Parathyroid adenoma (tissue), 2 donors: ENCODE measurements around the gene B9D2.

Source experiments
- H2AFZ ChIP-seq: fragments of 300-600 bp; sonication (generic); one replicate; pipeline ENCODE4 v1.7.0; 2017; ENCODE audit warnings: antibody characterized with exemption, mild to moderate bottlenecking
- H3K27ac ChIP-seq: fragments of 300-600 bp; sonication (generic); one replicate; pipeline ENCODE4 v1.7.0; 2017
- H3K27me3 ChIP-seq: fragments of 300-600 bp; sonication (generic); one replicate; pipeline ENCODE4 v1.7.0; 2017; ENCODE audit warnings: low read length; ENCODE audit not compliant: control insufficient read depth, insufficient read depth
- H3K36me3 ChIP-seq: fragments of 300-600 bp; sonication (generic); one replicate; pipeline ENCODE4 v1.7.0; 2017; ENCODE audit warnings: low read length; ENCODE audit not compliant: control insufficient read depth, insufficient read depth
- H3K4me1 ChIP-seq: fragments of 300-600 bp; sonication (generic); one replicate; pipeline ENCODE4 v1.7.0; 2017; ENCODE audit warnings: control low read depth
- H3K4me2 ChIP-seq: fragments of 300-600 bp; sonication (generic); one replicate; pipeline ENCODE4 v1.7.0; 2017; ENCODE audit warnings: low read length
- H3K4me3 ChIP-seq: fragments of 300-600 bp; sonication (generic); one replicate; pipeline ENCODE4 v1.7.0; 2017; ENCODE audit warnings: low read depth, low read length
- H3K79me2 ChIP-seq: fragments of 300-600 bp; sonication (generic); one replicate; pipeline ENCODE4 v1.7.0; 2017; ENCODE audit warnings: control low read depth
- H3K9ac ChIP-seq: fragments of 300-600 bp; sonication (generic); one replicate; pipeline ENCODE4 v1.7.0; 2017; ENCODE audit warnings: mild to moderate bottlenecking
- H3K9me3 ChIP-seq: fragments of 300-600 bp; sonication (generic); one replicate; pipeline ENCODE4 v1.7.0; 2017; ENCODE audit warnings: low read length; ENCODE audit not compliant: control insufficient read depth
- CTCF ChIP-seq: fragments of 300-600 bp; sonication (generic); IDR thresholded peaks from one replicate; pipeline ENCODE4 v1.7.0; 2017; ENCODE audit warnings: antibody characterized with exemption, mild to moderate bottlenecking
- donor health status: primary hyperparathyroidism.

B9D2 gene

GRCh38 chr19:41307954-41308449 is 55.9 kb downstream of the B9D2 start:
- Histone ChIP-seq H3K4me3 (no peak overlapping the region), H3K36me3 (no peaks in the 10 kb centered on the region)
- TF ChIP-seq CTCF, result no peak

GRCh38 chr19:41307090-41307875 is 56.7 kb downstream of the B9D2 start:
- Histone ChIP-seq H3K9me3 (no peaks in the 10 kb centered on the region), H3K9ac (no peak overlapping the region), H3K4me2 (no peak overlapping the region), H3K79me2 (peaks cover 15% of the 10 kb centered on the region), H3K27me3 (no peaks in the 10 kb centered on the region), H2AFZ (no peak overlapping the region), H3K36me3 (no peaks in the 10 kb centered on the region), H3K4me3 (no peak overlapping the region), H3K27ac (no peak overlapping the region), H3K4me1 (peaks cover 8% of the 10 kb centered on the region)
- TF ChIP-seq CTCF, result no peak

More at GRCh38 chr19:41307954-41308449, 55.9 kb downstream of the B9D2 start:
- Histone ChIP-seq H3K27me3 (no peaks in the 10 kb centered on the region), H3K27ac (peak overlapping the region; percentile 92), H3K9me3 (no peaks in the 10 kb centered on the region), H3K9ac (no peak overlapping the region), H3K79me2 (peaks cover 18% of the 10 kb centered on the region), H2AFZ (no peak overlapping the region), H3K4me1 (peaks cover 8% of the 10 kb centered on the region), H3K4me2 (no peak overlapping the region)

GRCh38 chr19:41305927-41306793 is 57.8 kb downstream of the B9D2 start:
- peaks cover 8% of the 10 kb centered on the region for H3K4me1 ChIP-seq
- no peak overlapping the region for H3K9ac ChIP-seq
- H3K9me3 ChIP-seq, result no peaks in the 10 kb centered on the region
- no peak overlapping the region for H3K27ac ChIP-seq
- no peak overlapping the region for H3K4me2 ChIP-seq
- peaks cover 6% of the 10 kb centered on the region for H3K79me2 ChIP-seq
- no peaks in the 10 kb centered on the region for H3K36me3 ChIP-seq
- no peak for TF ChIP-seq CTCF
- H2AFZ ChIP-seq, result no peak overlapping the region
- no peaks in the 10 kb centered on the region for H3K27me3 ChIP-seq
- no peak overlapping the region for H3K4me3 ChIP-seq

- Histone ChIP-seq H3K4me3 (no peak overlapping the region), H3K4me1 (peaks cover 8% of the 10 kb centered on the region), H3K9me3 (no peaks in the 10 kb centered on the region), H3K36me3 (no peaks in the 10 kb centered on the region), H2AFZ (no peak overlapping the region), H3K27ac (no peak overlapping the region), H3K79me2 (peaks cover 7% of the 10 kb centered on the region), H3K27me3 (no peaks in the 10 kb centered on the region), H3K4me2 (no peak overlapping the region), H3K9ac (no peak overlapping the region)
- no peak for TF ChIP-seq CTCF
Measured at GRCh38 chr19:41304706-41305483, 59.1 kb downstream of the B9D2 start.
